Endothelial cell of umbilical vein (primary cell): ENCODE results near the gene CATSPERD.

Source experiments
- CTCF ChIP-seq, 2 donors: IDR thresholded peaks; 1 replicate in 1 of 2; 2 replicates in 1 of 2; pipeline ENCODE4 v1.5.1; 2011; ENCODE audit warnings: low read length in 2 of 2, mild to moderate bottlenecking in 2 of 2, moderate library complexity in 2 of 2, control low read depth in 1 of 2, inconsistent platforms in 1 of 2, low read depth in 1 of 2; ENCODE audit not compliant: insufficient read depth in 1 of 2; ENCODE audit errors: extremely low read depth in 1 of 2
- POLR2A ChIP-seq: IDR thresholded peaks from 2 replicates; pipeline ENCODE4 v1.6.1; 2012; ENCODE audit warnings: low read depth, mild to moderate bottlenecking, control low read depth, low read length
- POLR2AphosphoS5 ChIP-seq: IDR thresholded peaks from 2 replicates; pipeline ENCODE4 v1.6.1; 2012; ENCODE audit warnings: low read depth, mild to moderate bottlenecking, control low read depth, low read length, moderate library complexity; ENCODE audit not compliant: insufficient read depth
- TF ChIP-seq, protein P1 (sequence below): IDR thresholded peaks from 2 replicates; pipeline ENCODE4 v1.6.1; 2011; ENCODE audit not compliant: insufficient read depth, insufficient read length

GRCh38 chr19:5786593-5787408 lies 66.4 kb downstream of the CATSPERD start:
- TF ChIP-seq CTCF (IDR thresholded peaks at IDR 0.05; ENCODE audit: extremely low read depth in 1 of 2, insufficient read depth in 1 of 2, low read depth in 1 of 2, low read length in 2 of 2) (no peak), POLR2A (no peak), POLR2AphosphoS5 (no peak)
- TF ChIP-seq, protein P1, sequence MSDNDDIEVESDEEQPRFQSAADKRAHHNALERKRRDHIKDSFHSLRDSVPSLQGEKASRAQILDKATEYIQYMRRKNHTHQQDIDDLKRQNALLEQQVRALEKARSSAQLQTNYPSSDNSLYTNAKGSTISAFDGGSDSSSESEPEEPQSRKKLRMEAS, result no peak
